Neural crest cell (in vitro differentiated cells): ENCODE measurements around the gene ZNF385C. TPM values are rescaled to one million over a fixed set of nuclear protein-coding genes. Genes with fewer than 3 reads are reported as not detected.

Experiments used
- DNase-seq: peaks from one replicate; pipeline ENCODE4 v3.0.0; 2021; ENCODE audit warnings: low read depth, mixed read lengths, low spot score
- H3K27ac Mint-ChIP-seq: one replicate; pipeline ENCODE4 v1.8.0; 2021; ENCODE audit warnings: mild to moderate bottlenecking, mixed read lengths; ENCODE audit not compliant: unreplicated experiment
- H3K27me3 Mint-ChIP-seq: 2 replicates; pipeline ENCODE4 v1.8.0; 2021; ENCODE audit warnings: low read depth, mild to moderate bottlenecking, mixed read lengths
- H3K36me3 Mint-ChIP-seq: 2 replicates; pipeline ENCODE4 v1.8.0; 2021; ENCODE audit warnings: low read depth, mild to moderate bottlenecking, mixed read lengths
- H3K4me1 Mint-ChIP-seq: 2 replicates; pipeline ENCODE4 v1.8.0; 2021; ENCODE audit warnings: mixed read lengths
- H3K4me3 Mint-ChIP-seq: one replicate; pipeline ENCODE4 v1.8.0; 2021; ENCODE audit warnings: mild to moderate bottlenecking, mixed read lengths
- H3K9me3 Mint-ChIP-seq: 2 replicates; pipeline ENCODE4 v1.8.0; 2021; ENCODE audit warnings: mixed read lengths
- total RNA-seq: library from RNA; stranded (reverse); gene quantifications from 2 replicates; pipeline ENCODE4 v1.2.1, GENCODE V29; 2021
- TF ChIP-seq, protein P1 (sequence below): fragments of 200-600 bp; sonication (generic); conservative IDR thresholded peaks from 2 replicates; pipeline ENCODE4 v1.5.0; 2021; ENCODE audit warnings: antibody characterized with exemption, mild to moderate bottlenecking

Gene ZNF385C
- total RNA-seq, 1 donor from 2014 or later = 1.3 TPM

DNA sequence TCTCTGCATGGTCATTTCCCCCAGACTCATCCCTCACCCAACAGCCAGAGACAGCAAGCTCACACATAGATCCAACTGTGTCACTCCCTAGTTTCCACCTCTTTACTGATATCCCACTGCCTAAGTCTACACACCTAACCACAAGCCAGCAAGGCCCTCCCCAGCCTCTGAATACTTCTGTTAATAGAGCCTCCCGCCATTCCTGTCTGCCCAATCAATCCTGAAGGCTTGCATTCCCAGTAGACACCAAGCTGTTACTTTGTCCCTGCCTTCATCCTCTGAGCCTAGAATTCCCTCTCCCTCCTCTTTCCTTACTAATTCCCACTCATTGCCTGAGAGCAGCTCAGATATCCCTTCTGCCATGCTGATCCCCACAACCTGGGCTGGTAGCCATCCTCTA is 52.6 kb downstream of the ZNF385C start:
- Mint-ChIP-seq H3K27ac (no peak overlapping the region), H3K4me3 (no peak overlapping the region), H3K9me3 (no peaks in the 10 kb centered on the region), H3K36me3 (no peaks in the 10 kb centered on the region), H3K4me1 (peaks cover 12% of the 10 kb centered on the region), H3K27me3 (peaks cover 3% of the 10 kb centered on the region)
- TF ChIP-seq, protein P1, sequence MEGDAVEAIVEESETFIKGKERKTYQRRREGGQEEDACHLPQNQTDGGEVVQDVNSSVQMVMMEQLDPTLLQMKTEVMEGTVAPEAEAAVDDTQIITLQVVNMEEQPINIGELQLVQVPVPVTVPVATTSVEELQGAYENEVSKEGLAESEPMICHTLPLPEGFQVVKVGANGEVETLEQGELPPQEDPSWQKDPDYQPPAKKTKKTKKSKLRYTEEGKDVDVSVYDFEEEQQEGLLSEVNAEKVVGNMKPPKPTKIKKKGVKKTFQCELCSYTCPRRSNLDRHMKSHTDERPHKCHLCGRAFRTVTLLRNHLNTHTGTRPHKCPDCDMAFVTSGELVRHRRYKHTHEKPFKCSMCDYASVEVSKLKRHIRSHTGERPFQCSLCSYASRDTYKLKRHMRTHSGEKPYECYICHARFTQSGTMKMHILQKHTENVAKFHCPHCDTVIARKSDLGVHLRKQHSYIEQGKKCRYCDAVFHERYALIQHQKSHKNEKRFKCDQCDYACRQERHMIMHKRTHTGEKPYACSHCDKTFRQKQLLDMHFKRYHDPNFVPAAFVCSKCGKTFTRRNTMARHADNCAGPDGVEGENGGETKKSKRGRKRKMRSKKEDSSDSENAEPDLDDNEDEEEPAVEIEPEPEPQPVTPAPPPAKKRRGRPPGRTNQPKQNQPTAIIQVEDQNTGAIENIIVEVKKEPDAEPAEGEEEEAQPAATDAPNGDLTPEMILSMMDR = no peak
- no peak for DNase-seq

DNA sequence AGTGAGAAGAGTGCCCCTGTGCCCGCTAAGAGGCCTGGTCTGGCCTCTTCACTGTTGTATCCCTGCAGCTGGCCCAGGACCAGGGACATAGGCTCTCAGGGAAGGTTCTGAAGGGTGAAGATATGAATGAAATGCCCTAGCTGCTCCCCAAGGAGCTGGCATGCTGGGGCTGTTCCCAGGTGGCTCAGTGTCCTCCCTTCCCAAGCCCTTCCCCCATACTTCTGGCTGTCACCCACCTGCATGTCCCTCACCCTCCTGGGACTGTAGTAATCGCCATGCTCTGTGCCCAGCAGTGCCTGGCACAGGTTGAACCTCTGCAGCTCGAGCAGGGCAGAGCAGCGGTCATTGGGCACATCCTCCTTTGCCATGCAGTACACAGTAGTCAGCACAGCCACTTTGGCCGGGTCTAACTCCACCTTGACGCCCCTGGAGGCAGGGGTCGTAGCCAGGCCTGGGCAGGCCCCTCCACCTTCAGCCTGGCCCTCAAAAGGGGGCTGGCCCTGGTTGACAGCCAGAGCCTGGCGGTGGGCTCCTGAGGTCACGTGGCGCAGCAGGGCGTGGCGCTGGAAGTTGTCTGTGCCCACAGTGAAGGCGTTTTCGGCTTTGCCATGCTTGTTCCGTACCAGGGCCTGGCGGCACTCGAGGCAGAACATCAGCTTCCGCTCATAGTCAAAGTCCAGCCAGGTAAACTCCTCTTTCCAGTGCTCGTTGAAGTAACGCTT is 55.5 kb downstream of the ZNF385C start:
- H3K36me3 Mint-ChIP-seq = no peaks in the 10 kb centered on the region
- H3K4me3 Mint-ChIP-seq = no peak overlapping the region
- TF ChIP-seq, protein P1 = no peak
- no peaks in the 10 kb centered on the region for H3K9me3 Mint-ChIP-seq
- H3K4me1 Mint-ChIP-seq = no peaks in the 10 kb centered on the region
- H3K27ac Mint-ChIP-seq = no peak overlapping the region
- H3K27me3 Mint-ChIP-seq = no peaks in the 10 kb centered on the region
- no peak for DNase-seq

DNA sequence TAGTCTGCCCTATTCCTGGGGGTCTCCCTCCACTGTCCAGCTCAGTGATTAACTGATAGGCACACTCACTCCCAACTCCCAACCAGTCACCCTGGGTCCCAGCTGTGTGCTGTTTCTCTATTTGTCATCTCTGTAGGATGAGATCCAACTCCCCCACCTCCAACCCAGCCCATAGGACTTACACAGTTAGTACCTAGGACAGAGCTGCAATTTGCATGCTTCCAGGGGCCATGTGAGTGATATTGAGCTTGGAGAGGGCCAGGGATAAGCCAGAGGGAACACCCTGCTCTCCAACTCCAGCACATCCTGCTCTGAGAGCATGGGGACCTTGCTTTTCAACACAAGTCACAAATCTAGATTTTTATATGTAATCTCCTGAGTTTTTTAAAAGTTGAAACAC is 56.7 kb downstream of the ZNF385C start:
- no peak for DNase-seq
- H3K4me1 Mint-ChIP-seq = no peaks in the 10 kb centered on the region
- no peaks in the 10 kb centered on the region for H3K36me3 Mint-ChIP-seq
- no peak overlapping the region for H3K4me3 Mint-ChIP-seq
- H3K9me3 Mint-ChIP-seq = no peaks in the 10 kb centered on the region
- TF ChIP-seq, protein P1 = no peak
- no peak overlapping the region for H3K27ac Mint-ChIP-seq
- H3K27me3 Mint-ChIP-seq = no peaks in the 10 kb centered on the region

DNA sequence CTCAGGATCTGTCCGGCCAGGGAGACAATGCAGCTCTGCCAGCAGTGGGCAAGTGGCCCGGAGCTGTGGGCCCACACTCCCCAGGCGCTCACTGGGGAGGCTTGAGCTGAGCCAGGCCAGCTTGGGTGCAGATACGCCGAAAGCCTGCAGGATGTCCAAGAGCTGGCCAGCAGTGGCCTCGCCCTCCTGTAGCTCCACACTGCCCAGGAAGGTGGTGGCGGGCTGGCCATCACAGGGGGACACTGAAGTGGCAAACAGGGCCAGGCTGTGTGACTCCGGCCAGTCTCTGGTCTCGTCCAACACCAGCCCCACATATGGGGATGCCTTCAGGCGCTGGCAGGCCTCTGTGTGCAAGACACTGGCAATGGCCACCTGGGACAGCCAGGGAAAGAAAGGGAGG is 57.5 kb downstream of the ZNF385C start:
- H3K9me3 Mint-ChIP-seq = no peaks in the 10 kb centered on the region
- H3K27ac Mint-ChIP-seq = no peak overlapping the region

DNA sequence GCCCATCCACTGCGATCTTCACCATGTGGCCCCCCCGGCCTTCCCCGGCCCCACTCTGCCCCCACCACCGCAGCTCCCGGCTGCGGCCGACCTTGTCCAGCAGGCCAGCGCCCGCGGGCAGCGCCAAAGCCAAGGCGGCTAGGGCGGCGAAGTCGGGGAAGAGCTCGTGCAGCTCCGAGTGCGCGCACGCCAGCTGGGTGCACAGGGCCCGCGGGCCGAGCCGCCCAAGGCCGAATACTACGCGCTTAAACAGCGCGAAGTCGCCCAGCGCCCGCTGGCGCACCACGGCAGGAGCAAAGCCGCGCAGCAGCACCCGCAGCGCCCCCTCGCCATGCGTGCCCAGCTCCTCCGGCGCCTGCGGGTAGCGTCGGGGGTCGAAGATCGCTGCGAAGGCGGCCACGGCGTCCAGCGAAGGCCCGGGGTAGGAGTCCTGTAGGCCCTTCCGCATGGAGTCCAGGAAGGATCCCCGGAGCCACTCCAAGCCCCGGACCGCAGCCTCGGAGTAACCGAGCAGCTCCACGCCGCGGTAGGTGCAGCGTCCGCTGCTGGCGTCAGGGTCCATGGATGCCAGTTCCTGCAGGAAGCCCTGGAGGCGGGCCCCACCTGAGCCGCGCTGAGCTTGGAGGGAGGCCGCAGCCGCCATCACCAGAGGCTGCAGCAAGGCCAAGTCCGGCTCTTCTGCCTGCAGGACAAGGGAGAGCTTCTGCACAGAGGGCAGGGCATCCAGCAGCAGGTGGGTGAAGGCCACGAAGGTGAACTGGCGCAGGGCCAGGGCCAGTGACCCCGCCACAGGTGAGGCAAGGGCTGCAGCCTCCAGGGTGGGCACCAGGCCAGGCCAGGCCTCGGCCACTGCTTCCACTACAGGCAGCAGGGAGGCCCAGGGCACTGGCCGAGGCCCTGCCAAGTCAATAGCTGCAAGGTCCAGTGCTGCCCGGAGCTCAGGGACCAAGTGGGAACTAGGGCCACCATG is 58.2 kb downstream of the ZNF385C start:
- Mint-ChIP-seq H3K4me3 (no peak overlapping the region), H3K36me3 (no peaks in the 10 kb centered on the region)
- no peak for DNase-seq

More for the DNA sequence above, 57.5 kb downstream of the ZNF385C start:
- H3K4me3 Mint-ChIP-seq = no peak overlapping the region
- no peaks in the 10 kb centered on the region for H3K27me3 Mint-ChIP-seq
- no peaks in the 10 kb centered on the region for H3K4me1 Mint-ChIP-seq
- DNase-seq = no peak
- H3K36me3 Mint-ChIP-seq = no peaks in the 10 kb centered on the region
- TF ChIP-seq, protein P1 = no peak

More for the DNA sequence above, 58.2 kb downstream of the ZNF385C start:
- no peaks in the 10 kb centered on the region for H3K4me1 Mint-ChIP-seq
- TF ChIP-seq, protein P1 = no peak
- no peaks in the 10 kb centered on the region for H3K27me3 Mint-ChIP-seq
- H3K9me3 Mint-ChIP-seq = no peaks in the 10 kb centered on the region
- H3K27ac Mint-ChIP-seq = no peak overlapping the region
